MM.1S (cell line): Measurements from ENCODE around the gene LIFR.

Experiments used
- DNase-seq: peaks from one replicate; pipeline ENCODE4 v3.0.0-alpha.2; 2015
- H2AFZ ChIP-seq: fragments of 300-600 bp; sonication (generic); 2 replicates; pipeline ENCODE4 v1.6.0; 2016; ENCODE audit warnings: antibody characterized with exemption, low read length
- H3F3A ChIP-seq: fragments of 300-600 bp; sonication (generic); 2 replicates; pipeline ENCODE4 v1.6.1; 2016; ENCODE audit warnings: mild to moderate bottlenecking, antibody characterized with exemption, low read length, moderate library complexity, mixed read lengths; ENCODE audit not compliant: insufficient read depth
- H3K27ac ChIP-seq: fragments of 300-600 bp; sonication (generic); 2 replicates; pipeline ENCODE4 v1.5.1; 2016; ENCODE audit warnings: mild to moderate bottlenecking, low read length
- H3K27me3 ChIP-seq: fragments of 300-600 bp; sonication (generic); replicated peaks from 2 replicates; pipeline ENCODE4 v1.6.0; 2016; ENCODE audit warnings: low read length; ENCODE audit not compliant: insufficient read depth
- H3K36me3 ChIP-seq: fragments of 300-600 bp; sonication (generic); replicated peaks from 2 replicates; pipeline ENCODE4 v1.6.1; 2016; ENCODE audit warnings: mild to moderate bottlenecking, low read length, mixed read lengths; ENCODE audit not compliant: insufficient read depth
- H3K4me1 ChIP-seq: fragments of 300-600 bp; sonication (generic); 2 replicates; pipeline ENCODE4 v1.6.1; 2016; ENCODE audit warnings: low read length, mixed read lengths
- H3K4me2 ChIP-seq: fragments of 300-600 bp; sonication (generic); 2 replicates; pipeline ENCODE4 v1.6.0; 2016; ENCODE audit warnings: low read depth, low read length
- H3K4me3 ChIP-seq: fragments of 300-600 bp; sonication (generic); 2 replicates; pipeline ENCODE4 v1.5.1; 2016; ENCODE audit warnings: low read length, mixed read lengths
- H3K79me2 ChIP-seq: fragments of 300-600 bp; sonication (generic); 2 replicates; pipeline ENCODE4 v1.6.1; 2016; ENCODE audit warnings: mixed run types, low read length, mixed read lengths
- H3K9ac ChIP-seq: fragments of 300-600 bp; sonication (generic); 2 replicates; pipeline ENCODE4 v1.6.1; 2016; ENCODE audit warnings: low read length, mixed read lengths
- H3K9me2 ChIP-seq: fragments of 300-600 bp; sonication (generic); replicated peaks from 2 replicates; pipeline ENCODE4 v1.6.1; 2016; ENCODE audit warnings: mild to moderate bottlenecking, low read length, mixed read lengths; ENCODE audit not compliant: insufficient read depth
- H3K9me3 ChIP-seq: fragments of 300-600 bp; sonication (generic); replicated peaks from 2 replicates; pipeline ENCODE4 v1.6.1; 2016; ENCODE audit warnings: mild to moderate bottlenecking, low read length, mixed read lengths; ENCODE audit not compliant: insufficient read depth
- H4K20me1 ChIP-seq: fragments of 300-600 bp; sonication (generic); 2 replicates; pipeline ENCODE4 v1.6.1; 2016; ENCODE audit warnings: mild to moderate bottlenecking, low read length, moderate library complexity, mixed read lengths; ENCODE audit not compliant: insufficient read depth
- CTCF ChIP-seq: fragments of 300-600 bp; sonication (generic); IDR thresholded peaks from 2 replicates; pipeline ENCODE4 v1.5.1; 2016; ENCODE audit warnings: antibody characterized with exemption, low read length, mixed read lengths
- EZH2 ChIP-seq: fragments of 300-600 bp; sonication (generic); optimal IDR thresholded peaks from 2 replicates; pipeline ENCODE3; 2017; ENCODE audit warnings: low read depth, mild to moderate bottlenecking, antibody characterized with exemption, low read length, mixed read lengths
- EZH2phosphoT487 ChIP-seq: fragments of 300-600 bp; sonication (generic); IDR thresholded peaks from 2 replicates; pipeline ENCODE4 v1.6.1; 2018; ENCODE audit warnings: antibody characterized with exemption, low read length

The LIFR gene

GRCh38 chr5:38576442-38576841 is 20.0 kb upstream of the LIFR start:
- no peak for DNase-seq
- H3K36me3 ChIP-seq: no peaks in the 10 kb centered on the region

DNA sequence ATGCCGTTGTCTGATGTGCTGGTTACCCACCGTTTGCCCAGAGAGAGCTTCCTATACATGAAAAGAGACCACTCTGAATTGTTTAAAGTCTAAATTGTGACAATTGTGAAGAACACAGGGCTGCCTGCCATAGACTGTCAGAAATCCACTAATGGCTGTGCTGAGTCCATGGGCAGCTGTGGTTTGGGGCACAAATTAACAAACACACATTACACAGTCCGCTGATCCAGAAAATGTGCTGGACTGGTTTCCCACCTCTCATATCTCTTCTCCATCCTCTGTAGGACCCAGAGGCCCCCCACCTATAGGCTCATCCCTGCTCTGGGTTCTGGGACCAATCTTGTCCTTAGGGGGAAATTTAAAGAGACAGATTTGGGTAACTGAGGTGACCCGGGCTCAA is 19.0 kb upstream of the LIFR start:
- no peak overlapping the region for H3K4me2 ChIP-seq
- H3K4me1 ChIP-seq: no peaks in the 10 kb centered on the region
- no peaks in the 10 kb centered on the region for H3K36me3 ChIP-seq
- H3K27me3 ChIP-seq: no peaks in the 10 kb centered on the region
- H2AFZ ChIP-seq: no peak overlapping the region
- no peaks in the 10 kb centered on the region for H3K79me2 ChIP-seq
- H3K9me3 ChIP-seq: no peaks in the 10 kb centered on the region
- no peak overlapping the region for H3K27ac ChIP-seq
- no peak overlapping the region for H3K4me3 ChIP-seq
- no peaks in the 10 kb centered on the region for H3F3A ChIP-seq
- H3K9ac ChIP-seq: no peak overlapping the region
- H4K20me1 ChIP-seq: no peaks in the 10 kb centered on the region
- H3K9me2 ChIP-seq: no peaks in the 10 kb centered on the region
- DNase-seq: no peak
- no peak for TF ChIP-seq CTCF
- no peak for TF ChIP-seq EZH2
- TF ChIP-seq EZH2phosphoT487: no peak

More at GRCh38 chr5:38576442-38576841, 20.0 kb upstream of the LIFR start:
- Histone ChIP-seq H3F3A (no peaks in the 10 kb centered on the region), H3K4me3 (no peak overlapping the region), H3K4me2 (no peak overlapping the region), H3K79me2 (no peaks in the 10 kb centered on the region), H3K27ac (no peak overlapping the region), H3K9ac (no peak overlapping the region), H3K27me3 (no peaks in the 10 kb centered on the region), H4K20me1 (no peaks in the 10 kb centered on the region), H3K9me2 (no peaks in the 10 kb centered on the region), H3K9me3 (no peaks in the 10 kb centered on the region), H3K4me1 (no peaks in the 10 kb centered on the region), H2AFZ (no peak overlapping the region)
- TF ChIP-seq CTCF (no peak), EZH2 (no peak), EZH2phosphoT487 (no peak)

DNA sequence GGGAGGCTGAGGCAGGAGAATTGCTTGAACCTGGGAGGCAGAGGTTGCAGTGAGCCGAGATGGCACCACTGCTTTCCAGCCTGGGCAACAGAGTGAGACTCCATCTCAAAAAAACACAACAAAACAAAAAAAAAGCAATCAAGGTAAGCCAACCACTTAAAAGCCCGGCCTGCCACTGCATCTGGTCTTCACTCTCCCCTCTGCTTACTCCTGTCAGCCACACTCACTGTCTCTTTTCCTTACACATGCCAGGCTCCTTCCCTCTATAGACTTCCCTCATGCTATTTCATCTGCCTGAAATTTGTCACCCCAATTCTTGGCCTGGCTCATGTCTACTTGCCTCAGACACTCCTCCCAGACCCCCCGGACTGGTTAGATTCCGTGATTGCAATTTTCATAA is 17.6 kb upstream of the LIFR start:
- no peak overlapping the region for H2AFZ ChIP-seq
- H3K4me2 ChIP-seq: no peak overlapping the region
- no peak overlapping the region for H3K9ac ChIP-seq
- H3F3A ChIP-seq: no peaks in the 10 kb centered on the region
- H3K79me2 ChIP-seq: no peaks in the 10 kb centered on the region
- no peak overlapping the region for H3K27ac ChIP-seq
- no peaks in the 10 kb centered on the region for H4K20me1 ChIP-seq
- H3K36me3 ChIP-seq: no peaks in the 10 kb centered on the region
- H3K4me3 ChIP-seq: no peak overlapping the region
- TF ChIP-seq CTCF (no peak), EZH2 (no peak), EZH2phosphoT487 (no peak)
- no peaks in the 10 kb centered on the region for H3K9me2 ChIP-seq
- DNase-seq: no peak
- H3K4me1 ChIP-seq: no peaks in the 10 kb centered on the region
- no peaks in the 10 kb centered on the region for H3K9me3 ChIP-seq
- no peaks in the 10 kb centered on the region for H3K27me3 ChIP-seq
